ENCODE measurements around the gene FAM43A. TPM values are rescaled to one million over a fixed set of nuclear protein-coding genes. Genes with fewer than 3 reads are reported as not detected.

The FAM43A gene
- polyA plus RNA-seq, 1 experiment = 14.6 TPM

GRCh38 chr3:194658477-194659242 lies 27.0 kb upstream of the FAM43A start:
- ChIA-PET POLR2A (interaction anchor here (0.6 kb wide), 1 partner anchor 883 kb away, joined by 4 read pairs; no protein-coding TSS in a partner anchor), CTCF (interaction anchor here (4.4 kb wide), 1 partner anchor 13 kb away, joined by 16 read pairs; the partner anchor contains the start of gene LSG1)
- no peak overlapping the region for H3K4me3 ChIP-seq (ENCODE audit: low read depth, low read length)
- no peak for TF ChIP-seq CTCF (IDR thresholded peaks at IDR 0.05; ENCODE audit: insufficient read depth, low read depth, low read length)
- DNase-seq (ENCODE audit: low read depth) = no peak
- H3K27me3 ChIP-seq (ENCODE audit: control insufficient read depth, insufficient read depth, low read length) = no peaks in the 10 kb centered on the region
- H3K36me3 ChIP-seq (ENCODE audit: control insufficient read depth, insufficient read depth, low read length) = peaks cover 4% of the 10 kb centered on the region

GRCh38 chr3:194659778-194660177 lies 25.9 kb upstream of the FAM43A start:
- TF ChIP-seq CTCF (IDR thresholded peaks at IDR 0.05; ENCODE audit: insufficient read depth, low read depth, low read length) = no peak
- DNase-seq (ENCODE audit: low read depth) = no peak
- CTCF ChIA-PET = interaction anchor here (0.7 to 4.4 kb wide), 2 partner anchors 11 to 12 kb away, joined by 3 to 16 read pairs; partner anchors contain the start of gene LSG1
- POLR2A ChIA-PET = no interaction called here
- Histone ChIP-seq H3K27me3 (ENCODE audit: control insufficient read depth, insufficient read depth, low read length) (no peaks in the 10 kb centered on the region), H3K36me3 (ENCODE audit: control insufficient read depth, insufficient read depth, low read length) (peaks cover 4% of the 10 kb centered on the region; the same call in 1 of the 2 replicates), H3K4me3 (ENCODE audit: low read depth, low read length) (no peak overlapping the region)

- CTCF ChIA-PET = interaction anchor here (1.3 to 4.4 kb wide), 2 partner anchors 9 to 10 kb away, joined by 3 to 16 read pairs; partner anchors contain the start of gene LSG1
- no peak for DNase-seq (ENCODE audit: low read depth)
- peaks cover 8% of the 10 kb centered on the region for H3K36me3 ChIP-seq (ENCODE audit: control insufficient read depth, insufficient read depth, low read length)
- POLR2A ChIA-PET = no interaction called here
- H3K4me3 ChIP-seq (ENCODE audit: low read depth, low read length) = no peak overlapping the region
- no peak for TF ChIP-seq CTCF (IDR thresholded peaks at IDR 0.05; ENCODE audit: insufficient read depth, low read depth, low read length)
- H3K27me3 ChIP-seq (ENCODE audit: control insufficient read depth, insufficient read depth, low read length) = no peaks in the 10 kb centered on the region
These were observed 24.3 kb upstream of the FAM43A start for GRCh38 chr3:194661374-194661773.

GRCh38 chr3:194661946-194662345 lies 23.7 kb upstream of the FAM43A start:
- ChIA-PET POLR2A (no interaction called here), CTCF (interaction anchor here (1.3 to 4.4 kb wide), 2 partner anchors 9 to 10 kb away, joined by 3 to 16 read pairs; partner anchors contain the start of gene LSG1)
- no peak for TF ChIP-seq CTCF (IDR thresholded peaks at IDR 0.05; ENCODE audit: insufficient read depth, low read depth, low read length)
- no peak for DNase-seq (ENCODE audit: low read depth)
- no peaks in the 10 kb centered on the region for H3K27me3 ChIP-seq (ENCODE audit: control insufficient read depth, insufficient read depth, low read length)
- H3K4me3 ChIP-seq (ENCODE audit: low read depth, low read length) = no peak overlapping the region
- peaks cover 10% of the 10 kb centered on the region for H3K36me3 ChIP-seq (ENCODE audit: control insufficient read depth, insufficient read depth, low read length)

GRCh38 chr3:194664857-194665256 lies 20.8 kb upstream of the FAM43A start:
- H3K27me3 ChIP-seq (ENCODE audit: control insufficient read depth, insufficient read depth, low read length) = no peaks in the 10 kb centered on the region
- ChIA-PET POLR2A (no interaction called here), CTCF (no interaction called here)
- no peak for TF ChIP-seq CTCF (IDR thresholded peaks at IDR 0.05; ENCODE audit: insufficient read depth, low read depth, low read length)
- no peak overlapping the region for H3K4me3 ChIP-seq (ENCODE audit: low read depth, low read length)
- H3K36me3 ChIP-seq (ENCODE audit: control insufficient read depth, insufficient read depth, low read length) = peaks cover 8% of the 10 kb centered on the region
- no peak for DNase-seq (ENCODE audit: low read depth)

All from BJ (cell line).